PC-9 (cell line): ENCODE measurements around the gene VEGFD. TPM values are rescaled to one million over a fixed set of nuclear protein-coding genes. Genes with fewer than 3 reads are reported as not detected.

ENCODE experiments used
- BruUV-seq: library from RNA; stranded (reverse); fragments of 400-500 nt; replicated peaks from 2 replicates; lab custom pipeline; 2021; lab: Mats Ljungman, UMichigan
- CTCF ChIA-PET: fragments of 300-600 bp; sonication (Branson Sonifier 250); formaldehyde crosslinking; loops from one replicate; lab custom pipeline; 2022; ENCODE audit warnings: antibody characterized with exemption; lab: Charles Lee
- POLR2A ChIA-PET: fragments of 300-600 bp; sonication (Branson Sonifier 250); formaldehyde crosslinking; loops from one replicate; lab custom pipeline; 2022; ENCODE audit warnings: antibody characterized with exemption; ENCODE audit not compliant: unreplicated experiment; lab: Charles Lee
- DNase-seq, 2 experiments: peaks; one replicate each; pipeline versions ENCODE4 v3.0.0 to v3.0.0-alpha.2; 2015 to 2022; ENCODE audit warnings: mixed read lengths in 1 of 2
- H2AFZ ChIP-seq: fragments of 200-600 bp; sonication (generic); 2 replicates; pipeline ENCODE4 v1.8.1; 2017; ENCODE audit warnings: antibody characterized with exemption
- H3F3A ChIP-seq: fragments of 200-600 bp; sonication (generic); 2 replicates; pipeline ENCODE4 v1.8.1; 2017; ENCODE audit warnings: antibody characterized with exemption, mild to moderate bottlenecking, low read depth; ENCODE audit not compliant: insufficient read depth
- H3K27ac ChIP-seq: fragments of 200-600 bp; sonication (generic); 2 replicates; pipeline ENCODE4 v1.6.1; 2016; ENCODE audit warnings: mixed run types
- H3K27me3 ChIP-seq: fragments of 200-600 bp; sonication (generic); 2 replicates; pipeline ENCODE4 v1.6.1; 2016; ENCODE audit warnings: low read depth, mixed run types; ENCODE audit not compliant: insufficient read depth
- H3K36me3 ChIP-seq: fragments of 200-600 bp; sonication (generic); 2 replicates; pipeline ENCODE4 v1.6.1; 2016; ENCODE audit warnings: low read depth, mixed run types
- H3K4me1 ChIP-seq: fragments of 200-600 bp; sonication (generic); replicated peaks from 2 replicates; pipeline ENCODE4 v1.6.1; 2016; ENCODE audit warnings: mixed run types; ENCODE audit not compliant: insufficient read depth
- H3K4me2 ChIP-seq: fragments of 200-600 bp; sonication (generic); 2 replicates; pipeline ENCODE4 v1.6.1; 2017; ENCODE audit warnings: mixed run types
- H3K4me3 ChIP-seq: fragments of 200-600 bp; sonication (generic); 2 replicates; pipeline ENCODE4 v1.6.1; 2016; ENCODE audit warnings: mixed run types
- H3K79me2 ChIP-seq: fragments of 200-600 bp; sonication (generic); 2 replicates; pipeline ENCODE4 v1.6.1; 2017; ENCODE audit warnings: low read depth, mixed run types
- H3K9me2 ChIP-seq: fragments of 200-600 bp; sonication (generic); 2 replicates; pipeline ENCODE4 v1.8.1; 2017; ENCODE audit warnings: mild to moderate bottlenecking; ENCODE audit not compliant: insufficient read depth
- H3K9me3 ChIP-seq: fragments of 200-600 bp; sonication (generic); 2 replicates; pipeline ENCODE4 v1.8.1; 2016; ENCODE audit warnings: low read depth; ENCODE audit not compliant: insufficient read depth
- H4K20me1 ChIP-seq: fragments of 200-600 bp; sonication (generic); 2 replicates; pipeline ENCODE4 v1.8.1; 2017; ENCODE audit not compliant: insufficient read depth
- EZH2 ChIP-seq: fragments of 200-600 bp; sonication (generic); IDR thresholded peaks from 2 replicates; pipeline ENCODE4 v1.8.0; 2017; ENCODE audit warnings: antibody characterized with exemption, low read depth
- intact Hi-C: fragments of 100-400 bp; cut with micrococcal nuclease; formaldehyde crosslinking; loops from one replicate; pipeline ENCODE4 v1.10.0; 2022; ENCODE audit not compliant: unreplicated experiment
- total RNA-seq: library from RNA; stranded (reverse); gene quantifications from 2 replicates; pipeline ENCODE4 v1.2.3, GENCODE V29; 2021
- TF ChIP-seq, protein P1 (sequence below): fragments of 200-600 bp; sonication (generic); conservative IDR thresholded peaks from 2 replicates; pipeline ENCODE4 v1.6.1; 2017; ENCODE audit warnings: mixed run types, antibody characterized with exemption, mild to moderate bottlenecking, moderate library complexity

Gene VEGFD
- total RNA-seq, 1 experiment from 2014 or later = 2.5 TPM

DNA sequence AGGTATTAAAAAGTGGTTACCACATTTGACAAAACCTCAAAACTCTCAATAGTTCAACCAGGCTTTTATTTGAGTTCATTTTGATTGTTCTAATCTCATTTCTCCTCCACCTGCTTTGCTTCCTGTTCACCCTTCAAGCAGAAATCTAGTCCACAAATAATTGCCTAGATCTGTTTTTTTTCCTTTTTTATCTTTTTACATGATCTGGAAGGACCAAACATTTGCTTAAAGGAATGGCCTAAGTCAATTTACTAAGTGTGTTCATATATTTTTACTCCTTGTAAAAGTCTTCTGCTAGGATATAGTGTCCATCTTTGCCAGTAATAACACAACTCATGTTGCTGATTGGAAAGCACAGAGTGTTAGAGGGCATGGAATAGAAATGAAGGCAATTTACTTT, 26.2 kb upstream of the VEGFD start:
- Histone ChIP-seq H3K27ac (no peak overlapping the region), H3F3A (no peaks in the 10 kb centered on the region), H2AFZ (no peak overlapping the region), H3K4me1 (no peaks in the 10 kb centered on the region), H3K4me2 (no peak overlapping the region), H3K27me3 (no peaks in the 10 kb centered on the region), H3K4me3 (no peak overlapping the region), H3K36me3 (no peaks in the 10 kb centered on the region), H3K9me3 (no peaks in the 10 kb centered on the region), H3K9me2 (no peaks in the 10 kb centered on the region), H4K20me1 (no peaks in the 10 kb centered on the region), H3K79me2 (no peaks in the 10 kb centered on the region)
- intact Hi-C loops = loop anchor here (10.0 kb wide), 1 partner anchor 54 kb away; no protein-coding TSS in a partner anchor
- DNase-seq = no peak
- no TSS peak for BruUV-seq
- TF ChIP-seq, protein P1, sequence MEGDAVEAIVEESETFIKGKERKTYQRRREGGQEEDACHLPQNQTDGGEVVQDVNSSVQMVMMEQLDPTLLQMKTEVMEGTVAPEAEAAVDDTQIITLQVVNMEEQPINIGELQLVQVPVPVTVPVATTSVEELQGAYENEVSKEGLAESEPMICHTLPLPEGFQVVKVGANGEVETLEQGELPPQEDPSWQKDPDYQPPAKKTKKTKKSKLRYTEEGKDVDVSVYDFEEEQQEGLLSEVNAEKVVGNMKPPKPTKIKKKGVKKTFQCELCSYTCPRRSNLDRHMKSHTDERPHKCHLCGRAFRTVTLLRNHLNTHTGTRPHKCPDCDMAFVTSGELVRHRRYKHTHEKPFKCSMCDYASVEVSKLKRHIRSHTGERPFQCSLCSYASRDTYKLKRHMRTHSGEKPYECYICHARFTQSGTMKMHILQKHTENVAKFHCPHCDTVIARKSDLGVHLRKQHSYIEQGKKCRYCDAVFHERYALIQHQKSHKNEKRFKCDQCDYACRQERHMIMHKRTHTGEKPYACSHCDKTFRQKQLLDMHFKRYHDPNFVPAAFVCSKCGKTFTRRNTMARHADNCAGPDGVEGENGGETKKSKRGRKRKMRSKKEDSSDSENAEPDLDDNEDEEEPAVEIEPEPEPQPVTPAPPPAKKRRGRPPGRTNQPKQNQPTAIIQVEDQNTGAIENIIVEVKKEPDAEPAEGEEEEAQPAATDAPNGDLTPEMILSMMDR = no peak
- no peak for TF ChIP-seq EZH2
- CTCF ChIA-PET = no interaction called here
- POLR2A ChIA-PET = no interaction called here

DNA sequence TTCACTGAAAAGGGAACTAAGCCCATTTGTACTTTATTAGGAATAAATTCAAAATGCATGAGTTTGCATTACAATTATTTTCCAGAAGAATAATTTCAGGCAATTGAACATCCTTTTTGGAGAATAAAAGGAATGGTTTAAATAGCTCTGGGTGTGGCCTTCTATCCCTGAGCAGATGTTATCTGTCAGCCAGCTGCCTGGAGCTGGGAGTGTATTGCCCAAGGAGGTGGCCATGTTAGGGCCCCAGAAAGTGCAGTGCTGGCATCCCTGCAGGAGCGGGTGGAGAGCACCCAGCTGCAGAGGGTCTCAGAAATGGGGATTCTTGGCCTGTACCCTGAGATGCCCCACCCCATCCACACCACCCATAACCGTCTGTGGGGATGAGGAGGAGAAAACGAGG, 21.6 kb upstream of the VEGFD start:
- TF ChIP-seq EZH2 = no peak
- TF ChIP-seq, protein P1 = no peak
- no peaks in the 10 kb centered on the region for H3K79me2 ChIP-seq
- H4K20me1 ChIP-seq = no peaks in the 10 kb centered on the region
- BruUV-seq = no TSS peak
- CTCF ChIA-PET = no interaction called here
- no peak overlapping the region for H3K4me2 ChIP-seq
- H3K27ac ChIP-seq = no peak overlapping the region
- H3F3A ChIP-seq = no peaks in the 10 kb centered on the region
- no peaks in the 10 kb centered on the region for H3K4me1 ChIP-seq
- no peaks in the 10 kb centered on the region for H3K9me3 ChIP-seq
- no peak overlapping the region for H3K4me3 ChIP-seq
- no peaks in the 10 kb centered on the region for H3K27me3 ChIP-seq
- intact Hi-C loops = no loop called here
- POLR2A ChIA-PET = no interaction called here
- H2AFZ ChIP-seq = no peak overlapping the region
- H3K36me3 ChIP-seq = no peaks in the 10 kb centered on the region; the same call in 1 of the 2 replicates
- DNase-seq = no peak
- no peaks in the 10 kb centered on the region for H3K9me2 ChIP-seq

GRCh38 chrX:15404401-15405096, 20.3 kb upstream of the VEGFD start:
- POLR2A ChIA-PET = interaction anchor here (0.7 kb wide), 1 partner anchor 65 kb away, joined by 3 read pairs; no protein-coding TSS in a partner anchor
- H3K27me3 ChIP-seq = no peaks in the 10 kb centered on the region
- TF ChIP-seq, protein P1 = no peak
- no peak for TF ChIP-seq EZH2
- no peaks in the 10 kb centered on the region for H3K4me1 ChIP-seq
- H3F3A ChIP-seq = no peaks in the 10 kb centered on the region
- CTCF ChIA-PET = no interaction called here
- no peaks in the 10 kb centered on the region; the same call in 1 of the 2 replicates for H3K36me3 ChIP-seq
- H3K4me2 ChIP-seq = no peak overlapping the region
- no peak overlapping the region for H2AFZ ChIP-seq
- H3K9me2 ChIP-seq = no peaks in the 10 kb centered on the region
- intact Hi-C loops = no loop called here
- H4K20me1 ChIP-seq = no peaks in the 10 kb centered on the region
- no peak overlapping the region for H3K27ac ChIP-seq
- DNase-seq = no peak
- no peaks in the 10 kb centered on the region for H3K79me2 ChIP-seq
- H3K9me3 ChIP-seq = no peaks in the 10 kb centered on the region
- no peak overlapping the region for H3K4me3 ChIP-seq
- no TSS peak for BruUV-seq
